Mesodermal cell (in vitro differentiated cells): ENCODE data around the gene KCNF1.

Experiments used
- H3K27ac ChIP-seq: 2 replicates; pipeline ENCODE4 v1.7.0; 2013; ENCODE audit warnings: mild to moderate bottlenecking, low read depth, low read length, moderate library complexity; ENCODE audit not compliant: severe bottlenecking
- H3K36me3 ChIP-seq: 2 replicates; pipeline ENCODE4 v1.7.1; 2013; ENCODE audit warnings: mild to moderate bottlenecking, low read length, moderate library complexity; ENCODE audit not compliant: control insufficient read depth, insufficient read depth
- H3K4me1 ChIP-seq: one replicate; pipeline ENCODE4 v1.7.1; 2013; ENCODE audit warnings: mild to moderate bottlenecking, low read length; ENCODE audit not compliant: insufficient read depth, control insufficient read depth, poor library complexity, severe bottlenecking
- H3K4me3 ChIP-seq: 2 replicates; pipeline ENCODE4 v1.7.0; 2013; ENCODE audit warnings: low read length, control low read depth, mild to moderate bottlenecking; ENCODE audit not compliant: insufficient read depth, poor library complexity, severe bottlenecking; ENCODE audit errors: extremely low read depth
- H3K9me3 ChIP-seq: 2 replicates; pipeline ENCODE4 v1.7.1; 2013; ENCODE audit warnings: mild to moderate bottlenecking, low read length, moderate library complexity; ENCODE audit not compliant: control insufficient read depth
- WGBS, 2 experiments: methylation state at CpG; one replicate each; pipeline ENCODE4 v1.1.5; 2013; ENCODE audit warnings: missing lambda C conversion rate in 2 of 2; ENCODE audit not compliant: insufficient coverage in 2 of 2; 5-methylcytosine and 5-hydroxymethylcytosine counted together

Gene KCNF1

GRCh38 chr2:10947005-10947440 lies 35.3 kb downstream of the KCNF1 start:
- Histone ChIP-seq H3K4me3 (no peak overlapping the region), H3K27ac (no peak overlapping the region), H3K36me3 (no peaks in the 10 kb centered on the region), H3K4me1 (no peaks in the 10 kb centered on the region), H3K9me3 (no peaks in the 10 kb centered on the region)
- 82 to 87% methylated on average over 7 to 8 of the region's 10 CpGs for WGBS, 2 experiments

GRCh38 chr2:10947446-10948187 lies 35.9 kb downstream of the KCNF1 start:
- Histone ChIP-seq H3K36me3 (no peaks in the 10 kb centered on the region), H3K27ac (no peak overlapping the region)

GRCh38 chr2:10948188-10948564 lies 36.4 kb downstream of the KCNF1 start:
- no peak overlapping the region for H3K4me3 ChIP-seq
- no peaks in the 10 kb centered on the region for H3K4me1 ChIP-seq
- 75 to 88% methylated on average over 6 of the region's 7 CpGs for WGBS, 2 experiments
- no peaks in the 10 kb centered on the region for H3K9me3 ChIP-seq
- no peaks in the 10 kb centered on the region for H3K36me3 ChIP-seq
- H3K27ac ChIP-seq, result no peak overlapping the region

More at GRCh38 chr2:10947446-10948187, 35.9 kb downstream of the KCNF1 start:
- WGBS, 2 experiments, result 86 to 94% methylated on average over 8 to 9 of the region's 11 CpGs
- Histone ChIP-seq H3K9me3 (no peaks in the 10 kb centered on the region), H3K4me3 (no peak overlapping the region), H3K4me1 (no peaks in the 10 kb centered on the region)

- no peaks in the 10 kb centered on the region for H3K36me3 ChIP-seq
- no peak overlapping the region for H3K27ac ChIP-seq
- WGBS, 2 experiments, result 91 to 98% methylated on average over 11 to 13 of the region's 15 CpGs
- H3K4me1 ChIP-seq, result no peaks in the 10 kb centered on the region
- no peaks in the 10 kb centered on the region for H3K9me3 ChIP-seq
- no peak overlapping the region for H3K4me3 ChIP-seq
Measured at GRCh38 chr2:10948606-10949230, 37.0 kb downstream of the KCNF1 start.

- H3K4me3 ChIP-seq, result no peak overlapping the region
- no peaks in the 10 kb centered on the region for H3K4me1 ChIP-seq
- no peaks in the 10 kb centered on the region for H3K9me3 ChIP-seq
- no peak overlapping the region for H3K27ac ChIP-seq
- WGBS, 2 experiments, result 73 to 100% methylated on average over 1 of the region's 1 CpG
- H3K36me3 ChIP-seq, result no peaks in the 10 kb centered on the region
Measured at GRCh38 chr2:10949835-10950234, 38.1 kb downstream of the KCNF1 start.

- H3K36me3 ChIP-seq, result no peaks in the 10 kb centered on the region
- 82 to 85% methylated on average over 5 to 8 of the region's 9 CpGs for WGBS, 2 experiments
- H3K9me3 ChIP-seq, result no peaks in the 10 kb centered on the region
- peaks cover 11% of the 10 kb centered on the region for H3K4me1 ChIP-seq
- H3K4me3 ChIP-seq, result no peak overlapping the region
- H3K27ac ChIP-seq, result no peak overlapping the region
Measured at GRCh38 chr2:10951558-10952414, 40.1 kb downstream of the KCNF1 start.

- WGBS, 2 experiments, result 100% methylated on average over 2 of the region's 2 CpGs; no CpG with 5 or more reads in 1 of the 2 experiments
- Histone ChIP-seq H3K36me3 (no peaks in the 10 kb centered on the region), H3K4me3 (no peak overlapping the region), H3K4me1 (peaks cover 19% of the 10 kb centered on the region), H3K27ac (no peak overlapping the region), H3K9me3 (no peaks in the 10 kb centered on the region)
Measured at GRCh38 chr2:10954416-10954815, 42.7 kb downstream of the KCNF1 start.

GRCh38 chr2:10954856-10955818 lies 43.4 kb downstream of the KCNF1 start:
- Histone ChIP-seq H3K9me3 (no peaks in the 10 kb centered on the region), H3K36me3 (no peaks in the 10 kb centered on the region), H3K27ac (no peak overlapping the region), H3K4me1 (peaks cover 19% of the 10 kb centered on the region), H3K4me3 (no peak overlapping the region)
- 89 to 94% methylated on average over 11 to 12 of the region's 12 CpGs for WGBS, 2 experiments

GRCh38 chr2:10956006-10956790 lies 44.5 kb downstream of the KCNF1 start:
- 92 to 95% methylated on average over 12 to 13 of the region's 16 CpGs for WGBS, 2 experiments
- Histone ChIP-seq H3K4me1 (peaks cover 19% of the 10 kb centered on the region), H3K4me3 (no peak overlapping the region), H3K36me3 (no peaks in the 10 kb centered on the region), H3K9me3 (no peaks in the 10 kb centered on the region), H3K27ac (no peak overlapping the region)
